CD4-positive, alpha-beta T cell treated with Interleukin-15 for 1 hour (primary cell): ENCODE measurements around the gene SCN4B.

ENCODE experiments used
- DNase-seq: peaks from one replicate; pipeline ENCODE4 v3.0.0-alpha.2; 2020

SCN4B gene

GRCh38 chr11:118172356-118172755 lies 19.7 kb upstream of the SCN4B start:
- DNase-seq, result no peak

GRCh38 chr11:118171269-118172062 lies 18.8 kb upstream of the SCN4B start:
- DNase-seq, result peak; percentile 66

- DNase-seq, result no peak
These were observed 18.3 kb upstream of the SCN4B start for GRCh38 chr11:118170882-118171268.

GRCh38 chr11:118170231-118170630 lies 17.6 kb upstream of the SCN4B start:
- DNase-seq, result no peak

- no peak for DNase-seq
These were observed 16.9 kb upstream of the SCN4B start for GRCh38 chr11:118169300-118170140.

GRCh38 chr11:118168751-118169150 lies 16.1 kb upstream of the SCN4B start:
- DNase-seq, result no peak

- DNase-seq, result no peak
These were observed 15.7 kb upstream of the SCN4B start for GRCh38 chr11:118168316-118168715.

GRCh38 chr11:118167906-118168305 lies 15.3 kb upstream of the SCN4B start:
- no peak for DNase-seq

- no peak for DNase-seq
These were observed 14.6 kb upstream of the SCN4B start for GRCh38 chr11:118167253-118167652.

GRCh38 chr11:118166641-118167040 lies 14.0 kb upstream of the SCN4B start:
- no peak for DNase-seq

- DNase-seq, result no peak
These were observed 12.3 kb upstream of the SCN4B start for GRCh38 chr11:118164885-118165284.

- DNase-seq, result no peak
These were observed 10.9 kb upstream of the SCN4B start for GRCh38 chr11:118163494-118163893.

- no peak for DNase-seq
These were observed 10.2 kb upstream of the SCN4B start for GRCh38 chr11:118162846-118163245.

- DNase-seq, result no peak
These were observed 9.2 kb upstream of the SCN4B start for GRCh38 chr11:118161786-118162185.

GRCh38 chr11:118157186-118157895 lies 4.7 kb upstream of the SCN4B start:
- DNase-seq, result no peak

- no peak for DNase-seq
These were observed 4.0 kb upstream of the SCN4B start for GRCh38 chr11:118156531-118157185.

GRCh38 chr11:118155776-118156530 lies 3.3 kb upstream of the SCN4B start:
- no peak for DNase-seq

GRCh38 chr11:118154641-118155040 lies 2.0 kb upstream of the SCN4B start:
- DNase-seq, result no peak

- DNase-seq, result no peak
These were observed 1.4 kb upstream of the SCN4B start for GRCh38 chr11:118153976-118154375.

- no peak for DNase-seq
These were observed 893 bp upstream of the SCN4B start for GRCh38 chr11:118153516-118153915.

GRCh38 chr11:118152020-118152551 lies 537 bp downstream of the SCN4B start:
- DNase-seq, result no peak

GRCh38 chr11:118151431-118151830 lies 1.2 kb downstream of the SCN4B start:
- DNase-seq, result no peak
